GM21576 (cell line): ENCODE measurements around the gene MTM1.

Source experiments
- ATAC-seq: cut with Tn5 transposase; IDR thresholded peaks from one replicate; pipeline ENCODE4 v1.9.1; 2021; ENCODE audit warnings: mild to moderate bottlenecking, moderate library complexity; ENCODE audit not compliant: unreplicated experiment

The MTM1 gene

GRCh38 chrX:150602296-150602695 is 33.9 kb downstream of the MTM1 start:
- no peak for ATAC-seq

GRCh38 chrX:150602743-150603142 is 34.3 kb downstream of the MTM1 start:
- ATAC-seq: no peak

- ATAC-seq: no peak
Measured at GRCh38 chrX:150605603-150606002, 37.2 kb downstream of the MTM1 start.

GRCh38 chrX:150607201-150607600 is 38.8 kb downstream of the MTM1 start:
- no peak for ATAC-seq

- no peak for ATAC-seq
Measured at GRCh38 chrX:150610043-150610442, 41.6 kb downstream of the MTM1 start.

GRCh38 chrX:150610446-150610845 is 42.0 kb downstream of the MTM1 start:
- no peak for ATAC-seq

- no peak for ATAC-seq
Measured at GRCh38 chrX:150615356-150615755, 46.9 kb downstream of the MTM1 start.

GRCh38 chrX:150616179-150616862 is 47.9 kb downstream of the MTM1 start:
- no peak for ATAC-seq

GRCh38 chrX:150616863-150617198 is 48.4 kb downstream of the MTM1 start:
- no peak for ATAC-seq

- no peak for ATAC-seq
Measured at GRCh38 chrX:150621652-150622051, 53.2 kb downstream of the MTM1 start.

- no peak for ATAC-seq
Measured at GRCh38 chrX:150623583-150623982, 55.2 kb downstream of the MTM1 start.

- ATAC-seq: no peak
Measured at GRCh38 chrX:150625097-150625496, 56.7 kb downstream of the MTM1 start.

- no peak for ATAC-seq
Measured at GRCh38 chrX:150625875-150626274, 57.5 kb downstream of the MTM1 start.

GRCh38 chrX:150627957-150628356 is 59.5 kb downstream of the MTM1 start:
- ATAC-seq: no peak

- peak; percentile 63 for ATAC-seq
Measured at GRCh38 chrX:150635952-150636351, 67.5 kb downstream of the MTM1 start.

- ATAC-seq: no peak
Measured at GRCh38 chrX:150642423-150642822, 74.0 kb downstream of the MTM1 start.

- ATAC-seq: no peak
Measured at GRCh38 chrX:150643271-150643670, 74.8 kb downstream of the MTM1 start.

- no peak for ATAC-seq
Measured at GRCh38 chrX:150643958-150644357, 75.5 kb downstream of the MTM1 start.

- ATAC-seq: no peak
Measured at GRCh38 chrX:150644422-150644821, 76.0 kb downstream of the MTM1 start.

GRCh38 chrX:150647331-150647730 is 78.9 kb downstream of the MTM1 start:
- no peak for ATAC-seq

GRCh38 chrX:150648296-150648940 is 80.0 kb downstream of the MTM1 start:
- ATAC-seq: no peak

- ATAC-seq: no peak
Measured at GRCh38 chrX:150649096-150649870, 80.9 kb downstream of the MTM1 start.
